ENCODE data around the gene POLR1B.
"Not testable (repeated sequence)": the region's sequence is repeated elsewhere in the genome, so short reads cannot be mapped to it uniquely, and the experiment has no call there.

The POLR1B gene

DNA sequence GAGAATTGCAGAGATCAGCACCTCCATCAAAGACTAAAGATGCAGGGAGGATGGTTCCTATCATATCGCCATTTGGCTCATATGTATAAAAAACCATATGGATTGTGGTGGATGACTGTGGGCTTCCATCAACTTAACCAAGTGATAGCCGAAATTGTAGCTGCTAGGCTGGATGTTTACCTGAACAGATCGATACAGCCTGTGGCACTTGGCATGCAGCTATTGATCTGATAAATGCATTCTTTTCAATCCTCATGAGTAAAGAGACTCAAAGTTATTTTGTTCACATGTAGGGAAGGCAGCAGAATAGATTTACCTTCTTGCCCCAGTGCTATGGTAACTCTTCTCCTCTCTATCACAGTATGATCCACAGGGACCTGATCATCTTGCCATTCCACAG, 60.7 kb downstream of the POLR1B start:
- no peak for DNase-seq

GRCh38 chr2:112603731-112604130, 61.5 kb downstream of the POLR1B start:
- no peak for DNase-seq

GRCh38 chr2:112604952-112605351, 62.7 kb downstream of the POLR1B start:
- no peak for DNase-seq

GRCh38 chr2:112605926-112606325, 63.7 kb downstream of the POLR1B start:
- no peak for DNase-seq

DNA sequence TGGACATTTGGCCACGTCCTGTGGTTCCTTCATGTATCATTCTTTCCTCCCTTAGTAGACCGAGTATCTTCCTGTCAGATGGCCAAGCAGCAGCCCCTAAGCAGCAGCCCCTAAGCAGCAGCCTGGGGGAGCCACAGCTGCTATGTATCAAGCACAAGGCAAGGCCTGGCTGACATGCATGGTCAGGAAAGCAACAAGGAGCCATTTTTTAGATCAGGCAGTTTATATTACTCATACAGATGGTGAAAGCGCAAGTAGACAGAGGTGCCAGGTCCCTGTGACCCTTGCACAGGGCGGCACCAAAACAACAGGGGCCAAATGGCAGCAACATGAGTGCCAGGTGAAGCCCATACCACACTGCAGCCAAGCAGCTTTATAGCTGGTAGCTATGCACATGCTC, 64.3 kb downstream of the POLR1B start:
- no peak for DNase-seq

- DNase-seq: no peak
Measured at GRCh38 chr2:112607680-112608438, 65.6 kb downstream of the POLR1B start.

DNA sequence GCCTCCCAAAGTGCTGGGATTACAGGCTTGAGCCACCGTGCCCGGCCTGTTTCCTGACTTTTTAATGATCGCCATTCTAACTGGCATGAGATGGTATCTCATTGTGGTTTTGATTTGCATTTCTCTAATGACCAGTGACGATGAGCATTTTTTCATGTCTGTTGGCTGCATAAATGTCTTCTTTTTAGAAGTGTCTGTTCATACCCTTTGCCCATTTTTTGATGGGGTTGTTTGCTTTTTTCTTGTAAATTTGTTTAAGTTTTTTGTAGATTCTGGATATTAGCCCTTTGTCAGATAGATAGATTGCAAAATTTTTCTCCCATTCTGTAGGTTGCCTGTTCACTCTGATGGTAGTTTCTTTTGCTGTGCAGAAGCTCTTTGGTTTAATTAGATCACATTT, 67.1 kb downstream of the POLR1B start:
- DNase-seq: not testable (repeated sequence)

DNA sequence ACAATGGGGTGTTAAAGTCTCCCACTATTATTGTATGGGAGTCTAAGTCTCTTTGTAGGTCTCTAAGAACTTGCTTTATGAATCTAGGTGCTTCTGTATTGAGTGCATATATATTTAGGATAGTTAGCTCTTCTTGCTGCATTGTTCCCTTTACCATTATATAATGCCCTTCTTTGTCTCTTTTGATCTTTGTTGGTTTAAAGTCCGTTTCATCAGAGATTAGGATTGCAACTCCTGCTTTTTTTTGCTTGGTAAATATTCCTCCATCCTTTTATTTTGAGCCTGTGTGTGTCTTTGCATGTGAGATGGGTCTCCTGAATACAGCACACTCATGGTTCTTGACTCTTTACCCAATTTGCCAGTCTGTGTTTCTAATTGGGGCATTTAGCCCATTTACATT, 70.0 kb downstream of the POLR1B start:
- DNase-seq: not testable (repeated sequence)

DNA sequence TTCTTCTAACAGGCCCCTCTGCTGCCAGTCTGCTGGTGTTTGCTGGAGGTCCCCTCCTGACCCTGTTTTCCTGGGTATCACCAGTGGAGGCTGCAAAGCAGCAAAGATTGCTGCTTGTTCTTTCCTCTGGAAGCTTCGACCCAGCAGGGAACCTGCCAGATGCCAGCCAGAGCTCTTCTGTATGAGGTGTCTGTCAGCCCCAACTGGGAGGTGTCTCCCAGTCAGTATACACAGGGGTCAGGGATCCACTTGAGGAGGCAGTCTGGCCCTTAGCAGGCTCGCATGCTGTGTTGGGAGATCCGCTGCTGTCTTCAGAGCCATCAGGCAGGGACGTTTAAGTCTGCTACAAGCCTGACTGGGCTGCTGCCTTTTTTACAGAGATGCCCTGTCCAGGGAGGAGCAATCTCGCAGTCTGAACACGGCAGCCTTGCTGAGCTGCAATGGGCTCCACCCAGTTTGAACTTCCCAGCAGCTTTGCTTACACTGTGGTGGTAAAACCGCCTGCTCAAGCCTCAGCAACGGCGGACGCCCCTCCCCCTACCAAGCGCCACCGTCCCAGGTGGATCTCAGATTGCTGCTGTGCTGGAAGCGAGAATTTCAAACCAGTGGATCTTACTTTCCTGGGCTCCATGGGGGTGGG, 72.1 kb downstream of the POLR1B start:
- DNase-seq: no peak

DNA sequence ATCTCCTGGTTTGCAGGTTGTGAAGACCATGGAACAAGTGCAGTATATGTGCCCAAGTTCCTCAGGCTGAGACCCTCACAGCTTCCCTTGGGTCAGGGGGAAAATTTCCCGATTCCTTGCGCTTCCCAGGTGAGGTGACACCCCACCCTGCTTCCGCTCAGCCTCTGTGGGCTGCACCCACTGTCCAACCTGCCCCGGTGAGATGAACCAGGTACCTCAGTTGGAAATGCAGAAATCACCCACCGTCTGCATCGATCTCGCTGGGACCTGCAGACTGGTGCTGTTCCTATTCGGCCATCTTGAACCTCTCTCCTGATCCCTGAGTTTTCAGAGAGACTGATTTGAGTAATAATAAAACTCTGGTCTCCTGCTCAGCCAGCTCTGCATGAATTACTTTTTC, 72.8 kb downstream of the POLR1B start:
- no peak for DNase-seq

DNA sequence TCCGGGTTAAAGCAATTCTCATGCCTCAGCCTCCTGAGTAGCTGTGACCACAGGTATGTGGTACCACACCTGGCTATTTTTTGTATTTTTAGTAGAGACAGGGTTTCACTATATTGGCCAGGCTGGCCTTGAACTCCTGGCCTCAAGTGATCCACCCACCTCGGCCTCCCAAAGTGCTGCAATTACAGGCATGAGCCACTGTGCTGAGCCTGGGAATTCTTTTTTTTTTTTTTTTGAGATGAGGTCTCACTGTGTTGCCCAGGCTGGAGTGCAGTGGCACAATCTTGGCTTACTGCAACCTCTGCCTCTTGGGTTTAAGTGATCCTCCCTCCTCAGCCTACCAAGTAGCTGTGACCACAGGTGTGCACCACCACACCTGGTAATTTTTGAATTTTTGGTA, 73.5 kb downstream of the POLR1B start:
- DNase-seq: not testable (repeated sequence)

DNA sequence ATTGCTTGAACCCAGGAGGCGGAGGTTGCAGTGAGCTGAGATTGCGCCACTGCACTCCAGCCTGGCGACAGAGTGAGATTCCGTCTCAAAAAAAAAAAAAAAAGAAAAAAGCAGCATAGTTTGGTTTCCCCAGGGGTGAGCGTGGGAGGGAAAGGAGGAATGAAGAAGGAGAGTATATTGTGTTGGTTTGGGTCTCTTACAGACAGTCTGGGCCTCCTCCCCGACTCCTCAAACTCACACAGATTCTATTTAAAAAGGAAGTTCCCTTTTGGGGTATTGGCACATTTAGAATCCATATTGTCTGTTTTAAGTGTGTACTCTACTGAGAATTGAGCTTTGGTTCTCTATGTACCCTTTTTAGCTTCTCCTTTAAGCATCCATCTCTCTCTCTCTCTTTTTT, 76.1 kb downstream of the POLR1B start:
- no peak for DNase-seq

GRCh38 chr2:112621790-112622527, 79.7 kb downstream of the POLR1B start:
- DNase-seq: no peak

GRCh38 chr2:112622528-112622849, 80.2 kb downstream of the POLR1B start:
- no peak for DNase-seq

- no peak for DNase-seq
Measured at GRCh38 chr2:112623913-112624777, 81.9 kb downstream of the POLR1B start.

DNA sequence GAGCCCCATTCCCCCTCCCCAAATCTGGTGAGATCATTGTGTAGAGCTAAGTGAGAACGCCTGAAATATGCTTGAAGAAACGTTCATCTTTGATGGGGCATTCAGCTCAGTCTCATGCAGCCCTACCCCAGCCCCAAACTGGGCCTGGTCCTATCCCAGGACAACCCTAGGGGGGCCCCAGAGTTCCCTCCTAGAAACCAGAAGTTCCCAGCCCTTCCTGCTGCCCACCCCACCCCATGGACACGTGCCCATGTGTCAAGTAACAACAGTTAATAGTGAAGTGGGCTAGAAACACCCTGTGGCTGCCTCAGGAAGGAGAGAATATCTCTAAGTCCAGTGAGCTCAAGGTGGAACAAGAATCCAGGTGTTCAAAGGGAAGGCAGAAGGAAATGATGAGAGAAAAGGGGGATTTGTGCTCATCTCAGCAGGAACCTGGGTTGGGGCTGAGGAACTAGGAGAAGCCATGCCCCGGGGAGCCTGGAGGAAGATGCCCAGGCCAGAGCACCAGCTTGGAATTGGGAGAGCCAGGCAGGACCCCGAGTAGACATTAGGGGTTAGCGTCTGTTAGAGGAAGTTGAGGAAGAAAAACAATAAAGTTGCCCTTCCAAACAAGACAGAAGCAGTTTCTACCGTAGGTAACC, 83.3 kb downstream of the POLR1B start:
- no peak for DNase-seq

DNA sequence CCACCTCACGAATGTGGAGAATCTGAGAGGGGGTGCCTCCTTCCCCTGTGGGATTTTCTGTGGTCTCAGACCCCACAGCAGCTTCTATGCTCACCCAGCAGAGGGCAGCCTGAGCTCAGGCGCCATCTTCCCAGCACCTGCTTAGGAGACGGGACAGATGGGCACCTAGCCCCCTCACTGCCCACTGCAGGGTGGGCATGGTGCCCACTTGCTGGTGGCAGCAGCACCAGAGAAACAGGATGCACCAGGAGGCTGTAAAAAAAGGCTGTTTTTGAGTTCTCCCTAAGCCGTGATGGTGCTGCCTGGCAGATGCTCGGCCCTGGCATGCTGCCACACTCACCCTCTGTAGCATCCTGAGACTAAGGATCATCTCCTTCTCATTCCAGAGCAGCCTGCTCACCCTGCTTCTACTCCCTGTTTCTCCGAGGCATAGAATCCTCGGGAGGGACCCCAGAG, 84.4 kb downstream of the POLR1B start:
- DNase-seq: peak; percentile 57

Data from activated CD4-positive, CD25-positive, alpha-beta regulatory T cell treated with anti-CD3 and anti-CD28 coated beads, Interleukin-2, amount 50 U/mL, for 72 hours (primary cell).